DMS114 treated with DMSO at 0.1 percent for 48 hours (cell line): ENCODE data around the gene FZD8.

Source experiments
- DNase-seq: peaks from one replicate; lab custom pipeline; 2025; ENCODE audit not compliant: unreplicated experiment; lab: John Stamatoyannopoulos, UW

The FZD8 gene

GRCh38 chr10:35606430-35606829 is 35.7 kb downstream of the FZD8 start:
- DNase-seq = no peak

GRCh38 chr10:35605191-35605590 is 36.9 kb downstream of the FZD8 start, which contains the start of gene GJD4:
Gene GJD4, plus strand, starts transcription at chr10:35605341. Its CDS starts 227 bp downstream, at chr10:35605568.
- DNase-seq = no peak

- no peak for DNase-seq
Observed at GRCh38 chr10:35600193-35600592, 41.9 kb downstream of the FZD8 start.

GRCh38 chr10:35598379-35598778 is 43.7 kb downstream of the FZD8 start:
- no peak for DNase-seq

GRCh38 chr10:35595106-35595505 is 47.0 kb downstream of the FZD8 start:
- no peak for DNase-seq

- no peak for DNase-seq
Observed at GRCh38 chr10:35594115-35595079, 47.7 kb downstream of the FZD8 start.

- DNase-seq = no peak
Observed at GRCh38 chr10:35592441-35592840, 49.7 kb downstream of the FZD8 start.

GRCh38 chr10:35588836-35589235 is 53.3 kb downstream of the FZD8 start:
- no peak for DNase-seq
